ENCODE measurements around the gene BNIP1.

The BNIP1 gene

GRCh38 chr5:173138707-173139106 is 5.6 kb upstream of the BNIP1 start:
- DNase-seq, result no peak

GRCh38 chr5:173139631-173140030 is 4.7 kb upstream of the BNIP1 start:
- H2AFZ ChIP-seq (ENCODE audit: low read length), result no peak overlapping the region
- H3K79me2 ChIP-seq (ENCODE audit: low read length), result no peaks in the 10 kb centered on the region
- H3F3A ChIP-seq (ENCODE audit: insufficient read depth, low read length), result no peaks in the 10 kb centered on the region
- no peaks in the 10 kb centered on the region for H3K9me3 ChIP-seq (replicated peaks; ENCODE audit: insufficient read depth, low read length)
- no peak overlapping the region for H3K9ac ChIP-seq (ENCODE audit: low read length)
- no peak overlapping the region for H3K4me3 ChIP-seq (ENCODE audit: low read length)
- H3K4me2 ChIP-seq (ENCODE audit: low read depth, low read length), result no peak overlapping the region
- no peak for DNase-seq
- no peaks in the 10 kb centered on the region for H3K36me3 ChIP-seq (replicated peaks; ENCODE audit: insufficient read depth, low read length)
- no peaks in the 10 kb centered on the region for H3K27me3 ChIP-seq (replicated peaks; ENCODE audit: insufficient read depth, low read length)
- no peaks in the 10 kb centered on the region for H3K9me2 ChIP-seq (replicated peaks; ENCODE audit: insufficient read depth, low read length)
- no peaks in the 10 kb centered on the region for H3K4me1 ChIP-seq (ENCODE audit: low read length)
- no peaks in the 10 kb centered on the region for H4K20me1 ChIP-seq (ENCODE audit: insufficient read depth, low read length)
- TF ChIP-seq EZH2 (optimal IDR thresholded peaks at IDR 0.05; ENCODE audit: low read depth, low read length), result no peak
- no peak for TF ChIP-seq EZH2phosphoT487 (IDR thresholded peaks at IDR 0.05; ENCODE audit: low read length)
- TF ChIP-seq CTCF (IDR thresholded peaks at IDR 0.05; ENCODE audit: low read length), result no peak
- no peak overlapping the region for H3K27ac ChIP-seq (ENCODE audit: low read length)

More at GRCh38 chr5:173138707-173139106, 5.6 kb upstream of the BNIP1 start:
- no peaks in the 10 kb centered on the region for H3K4me1 ChIP-seq (ENCODE audit: low read length)
- H3K4me2 ChIP-seq (ENCODE audit: low read depth, low read length), result no peak overlapping the region
- no peak overlapping the region for H3K9ac ChIP-seq (ENCODE audit: low read length)
- no peak for TF ChIP-seq EZH2 (optimal IDR thresholded peaks at IDR 0.05; ENCODE audit: low read depth, low read length)
- TF ChIP-seq CTCF (IDR thresholded peaks at IDR 0.05; ENCODE audit: low read length), result no peak
- no peak for TF ChIP-seq EZH2phosphoT487 (IDR thresholded peaks at IDR 0.05; ENCODE audit: low read length)
- no peak overlapping the region for H3K4me3 ChIP-seq (ENCODE audit: low read length)
- no peaks in the 10 kb centered on the region for H3K27me3 ChIP-seq (replicated peaks; ENCODE audit: insufficient read depth, low read length)
- H2AFZ ChIP-seq (ENCODE audit: low read length), result no peak overlapping the region
- no peaks in the 10 kb centered on the region for H3K9me2 ChIP-seq (replicated peaks; ENCODE audit: insufficient read depth, low read length)
- H3K9me3 ChIP-seq (replicated peaks; ENCODE audit: insufficient read depth, low read length), result no peaks in the 10 kb centered on the region
- H3K27ac ChIP-seq (ENCODE audit: low read length), result no peak overlapping the region
- H3K36me3 ChIP-seq (replicated peaks; ENCODE audit: insufficient read depth, low read length), result no peaks in the 10 kb centered on the region
- H4K20me1 ChIP-seq (ENCODE audit: insufficient read depth, low read length), result no peaks in the 10 kb centered on the region
- no peaks in the 10 kb centered on the region for H3K79me2 ChIP-seq (ENCODE audit: low read length)
- no peaks in the 10 kb centered on the region for H3F3A ChIP-seq (ENCODE audit: insufficient read depth, low read length)

- no peak for DNase-seq
- no peak overlapping the region for H2AFZ ChIP-seq (ENCODE audit: low read length)
- no peak overlapping the region for H3K9ac ChIP-seq (ENCODE audit: low read length)
- TF ChIP-seq EZH2 (optimal IDR thresholded peaks at IDR 0.05; ENCODE audit: low read depth, low read length) (no peak), CTCF (IDR thresholded peaks at IDR 0.05; ENCODE audit: low read length) (no peak), EZH2phosphoT487 (IDR thresholded peaks at IDR 0.05; ENCODE audit: low read length) (no peak)
- H3K4me1 ChIP-seq (ENCODE audit: low read length), result no peaks in the 10 kb centered on the region
- no peaks in the 10 kb centered on the region for H4K20me1 ChIP-seq (ENCODE audit: insufficient read depth, low read length)
- no peaks in the 10 kb centered on the region for H3F3A ChIP-seq (ENCODE audit: insufficient read depth, low read length)
- H3K4me2 ChIP-seq (ENCODE audit: low read depth, low read length), result no peak overlapping the region
- H3K4me3 ChIP-seq (ENCODE audit: low read length), result no peak overlapping the region
- no peaks in the 10 kb centered on the region for H3K9me2 ChIP-seq (replicated peaks; ENCODE audit: insufficient read depth, low read length)
- no peaks in the 10 kb centered on the region for H3K9me3 ChIP-seq (replicated peaks; ENCODE audit: insufficient read depth, low read length)
- H3K79me2 ChIP-seq (ENCODE audit: low read length), result peaks cover 5% of the 10 kb centered on the region; the same call in 1 of the 2 replicates
- H3K27ac ChIP-seq (ENCODE audit: low read length), result no peak overlapping the region
- H3K36me3 ChIP-seq (replicated peaks; ENCODE audit: insufficient read depth, low read length), result no peaks in the 10 kb centered on the region
- H3K27me3 ChIP-seq (replicated peaks; ENCODE audit: insufficient read depth, low read length), result no peaks in the 10 kb centered on the region
Observed at GRCh38 chr5:173140769-173141168, 3.6 kb upstream of the BNIP1 start.
